Measurements from ENCODE around the gene TRIP4.
"Not testable (repeated sequence)": the region's sequence is repeated elsewhere in the genome, so short reads cannot be mapped to it uniquely, and the experiment has no call there.

The TRIP4 gene

GRCh38 chr15:64387562-64388168 is at the start of gene TRIP4:
TRIP4 (plus strand) TSS chr15:64387836; CDS start chr15:64387864, 28 bp downstream.
- DNase-seq: peak; percentile 88

GRCh38 chr15:64340355-64340754 is 47.3 kb upstream of the TRIP4 start:
- no peak for DNase-seq

DNA sequence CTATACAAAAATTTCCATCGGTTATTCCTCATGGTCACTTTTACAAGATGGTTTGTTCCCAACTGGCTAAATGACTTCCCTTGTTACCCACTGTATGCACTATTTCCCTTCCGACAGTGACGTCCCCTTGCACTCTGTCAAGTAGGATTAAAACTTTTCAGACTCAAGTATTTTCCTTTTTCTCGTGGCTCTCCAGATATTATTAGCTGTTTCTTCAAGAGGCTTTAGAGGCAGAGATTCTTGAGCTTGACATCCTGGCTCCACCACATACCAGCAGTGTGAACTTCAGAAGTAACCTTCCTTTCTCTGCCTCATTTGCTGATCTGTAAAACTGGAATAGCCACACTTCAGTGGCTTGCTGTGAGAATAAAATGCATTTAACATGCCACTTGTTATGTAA is 45.7 kb upstream of the TRIP4 start:
- no peak for DNase-seq

DNA sequence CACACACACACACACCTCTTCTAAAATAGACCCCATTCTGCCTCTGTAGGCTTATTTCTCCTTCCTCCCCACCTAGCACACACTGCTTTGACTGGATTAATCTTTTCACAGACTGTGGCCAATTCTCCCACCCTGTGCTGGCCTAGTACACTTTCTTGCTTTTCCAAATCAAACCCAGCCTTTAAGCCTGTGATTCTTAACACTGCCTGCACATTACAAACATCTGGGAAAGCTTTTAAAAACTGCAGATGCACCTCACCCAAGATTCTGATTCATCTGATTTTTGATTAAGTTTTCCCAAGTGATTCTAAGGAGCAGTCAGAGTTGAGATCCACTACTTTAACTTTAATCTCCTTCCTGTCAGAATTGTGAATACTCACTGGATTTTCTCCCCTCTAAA is 44.4 kb upstream of the TRIP4 start:
- no peak for DNase-seq

GRCh38 chr15:64343841-64344240 is 43.8 kb upstream of the TRIP4 start:
- DNase-seq: no peak

- DNase-seq: no peak
Observed at GRCh38 chr15:64344651-64345294, 42.9 kb upstream of the TRIP4 start.

GRCh38 chr15:64346242-64346641 is 41.4 kb upstream of the TRIP4 start:
- not testable (repeated sequence) for DNase-seq

- no peak for DNase-seq
Observed at GRCh38 chr15:64348455-64348854, 39.2 kb upstream of the TRIP4 start.

GRCh38 chr15:64349375-64349774 is 38.3 kb upstream of the TRIP4 start:
- no peak for DNase-seq

GRCh38 chr15:64351265-64351664 is 36.4 kb upstream of the TRIP4 start:
- no peak for DNase-seq

DNA sequence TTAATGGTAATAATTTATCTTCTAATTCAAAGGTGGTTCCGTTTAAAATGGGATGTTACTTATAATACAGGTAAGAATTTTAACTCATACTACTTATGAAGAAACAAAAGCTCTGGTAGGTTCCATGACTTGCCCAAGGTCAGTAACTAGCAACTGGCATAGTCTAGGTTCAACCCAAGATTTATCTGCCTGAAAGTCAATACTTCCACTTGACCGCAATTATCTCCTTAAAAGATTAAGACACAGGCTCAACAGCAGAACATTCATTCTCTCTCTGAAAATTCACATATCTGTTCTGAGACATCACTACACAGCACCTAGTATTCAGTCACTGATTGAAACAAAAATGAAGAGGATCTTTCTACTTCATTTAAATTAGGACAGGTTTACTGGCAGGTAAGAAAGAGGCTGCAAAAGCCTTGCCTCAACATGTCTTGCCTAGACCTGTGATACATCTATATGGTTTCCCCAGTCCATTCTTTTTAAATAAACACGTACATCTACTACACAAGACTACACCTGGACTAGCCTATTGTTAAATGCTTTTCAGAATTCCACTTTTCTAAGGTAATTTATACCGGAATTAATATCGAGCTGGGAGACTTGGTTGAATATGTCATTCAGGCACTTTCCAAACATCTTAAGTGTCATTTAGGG is 32.8 kb upstream of the TRIP4 start:
- DNase-seq: no peak

- DNase-seq: no peak
Observed at GRCh38 chr15:64355348-64355943, 32.2 kb upstream of the TRIP4 start.

GRCh38 chr15:64355944-64356709 is 31.5 kb upstream of the TRIP4 start, which contains the start of gene CSNK1G1:
CSNK1G1 (minus strand) TSS chr15:64356173; CDS start chr15:64300499, 55,674 bp downstream.
- peak; percentile 93 for DNase-seq

DNA sequence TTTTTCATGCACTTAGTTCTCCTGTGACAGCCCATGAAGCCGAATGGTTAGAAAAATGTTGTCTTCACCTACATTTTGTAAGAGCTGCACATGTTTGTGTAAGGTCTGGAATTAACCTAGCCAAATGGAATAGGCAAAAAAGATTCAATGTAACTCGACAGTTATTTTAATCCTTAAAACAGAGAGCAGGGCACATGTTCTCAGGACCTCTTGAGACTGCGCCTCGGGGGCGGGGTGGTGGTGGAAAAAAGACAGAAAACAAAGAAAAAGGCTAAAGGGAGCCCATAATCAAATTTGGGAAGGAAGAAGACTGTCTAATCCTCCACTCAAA is 31.0 kb upstream of the TRIP4 start:
- no peak for DNase-seq

GRCh38 chr15:64361259-64361658 is 26.4 kb upstream of the TRIP4 start:
- DNase-seq: no peak

- no peak for DNase-seq
Observed at GRCh38 chr15:64369078-64369607, 18.5 kb upstream of the TRIP4 start.

- DNase-seq: not testable (repeated sequence)
Observed at GRCh38 chr15:64371383-64371782, 16.3 kb upstream of the TRIP4 start.

DNA sequence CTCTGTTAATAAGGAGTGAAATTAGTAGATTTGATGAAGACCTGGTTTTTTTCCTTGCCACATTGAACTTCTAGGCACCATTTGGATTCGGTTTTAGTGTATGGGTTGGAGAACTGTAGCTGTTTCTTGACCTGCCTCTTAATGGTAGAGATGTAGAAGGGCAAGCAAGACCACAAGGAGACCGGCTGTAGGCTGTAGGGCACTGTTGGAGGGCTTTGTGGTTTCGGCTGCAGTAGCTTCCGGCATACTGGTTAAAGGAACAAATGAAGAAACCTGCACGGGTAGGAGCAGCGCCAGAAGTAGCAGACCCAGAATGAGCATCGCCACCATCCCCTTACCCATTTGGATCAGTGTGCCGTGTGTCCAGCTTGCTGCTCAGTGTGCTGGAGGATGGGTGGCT is 14.3 kb upstream of the TRIP4 start:
- no peak for DNase-seq

- DNase-seq: no peak
Observed at GRCh38 chr15:64379216-64379960, 8.2 kb upstream of the TRIP4 start.

DNA sequence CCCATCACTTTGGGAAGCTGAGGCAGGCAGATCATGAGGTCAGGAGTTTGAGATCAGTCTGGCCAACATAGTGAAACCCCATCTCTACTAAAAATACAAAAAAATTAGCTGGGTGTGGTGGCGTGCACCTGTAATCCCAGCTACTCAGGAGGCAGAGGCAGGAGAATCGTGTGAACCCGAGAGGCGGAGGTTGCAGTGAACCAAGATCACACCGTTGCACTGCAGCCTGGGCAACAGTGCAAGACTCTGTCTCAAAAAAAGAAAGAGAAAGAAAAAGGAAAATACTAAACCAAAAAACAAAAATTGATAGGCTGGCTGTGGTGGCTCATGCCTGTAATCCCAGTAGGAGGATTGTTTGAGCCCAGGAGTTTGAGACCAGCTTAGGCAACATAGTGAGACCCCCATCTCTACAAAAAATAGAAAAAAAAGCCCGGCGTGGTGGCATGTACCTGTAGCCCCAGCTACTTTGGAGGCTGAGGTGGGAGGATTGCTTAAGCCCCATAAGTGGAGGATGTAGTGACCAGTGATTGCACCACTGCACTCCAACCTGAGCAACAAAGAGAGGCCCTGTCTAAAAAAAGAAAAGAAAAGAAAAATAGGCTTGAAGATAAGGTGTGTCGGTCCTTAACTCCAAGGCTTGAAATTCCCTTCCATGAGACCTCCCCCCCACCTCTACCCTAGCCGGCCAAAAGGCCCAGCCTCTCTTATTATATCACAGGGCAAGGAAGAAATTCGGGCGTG is 7.3 kb upstream of the TRIP4 start:
- not testable (repeated sequence) for DNase-seq

DNA sequence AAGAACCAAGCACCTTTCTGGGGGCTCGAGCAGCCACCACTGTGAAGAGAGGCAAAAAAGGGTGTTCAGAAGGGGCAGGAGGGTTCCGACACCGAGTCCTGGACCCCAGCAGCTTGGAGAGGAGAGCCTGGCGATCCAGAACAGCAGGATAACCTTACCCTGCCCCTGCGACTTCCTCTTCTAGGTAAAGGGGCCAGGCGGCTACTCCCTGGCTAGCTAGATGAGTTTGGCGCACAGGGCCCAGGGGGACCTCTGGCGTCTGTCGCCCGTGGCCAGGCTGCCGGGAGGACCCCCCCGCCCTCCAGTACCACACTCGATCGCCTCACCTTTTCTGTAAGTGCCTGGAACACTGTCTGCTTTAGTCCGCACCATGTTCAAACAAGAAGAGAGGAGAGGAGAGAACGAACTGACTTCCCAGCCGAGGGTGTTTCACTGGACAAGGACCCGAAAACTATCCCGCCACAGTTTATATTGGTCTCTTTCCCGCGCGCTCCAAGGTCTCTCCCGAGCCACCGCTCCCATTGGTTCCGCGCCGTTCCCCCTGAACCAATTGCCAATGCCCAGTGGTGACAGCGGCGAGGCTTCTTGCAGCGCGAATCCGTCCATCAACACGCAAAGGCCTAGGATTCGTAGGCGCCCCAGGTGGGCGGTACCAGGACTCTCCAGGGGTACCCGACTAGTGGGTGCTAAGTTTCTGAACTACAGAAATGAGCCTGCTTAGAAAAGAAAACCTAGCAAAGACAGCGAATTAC is 6.5 kb upstream of the TRIP4 start, which contains the start of gene PCLAF:
Gene PCLAF, minus strand, starts transcription at position 442 of the 752 bp plus-strand sequence. Its CDS starts 70 bp downstream, at position 372.
- peak; percentile 93 for DNase-seq

Data from NCI-H774 (cell line).